Measurements from ENCODE around the gene FAM227B.

GRCh38 chr15:49624056-49624455, 3.4 kb upstream of the FAM227B start:
- TF ChIP-seq CTCF (conservative IDR thresholded peaks at IDR 0.05 in 1 of 2, IDR thresholded peaks at IDR 0.05 in 1 of 2; ENCODE audit: extremely low read depth in 1 of 2, insufficient read depth in 1 of 2, low read depth in 1 of 2, low read length in 2 of 2) = no peak
- TF ChIP-seq EZH2 (IDR thresholded peaks at IDR 0.05; ENCODE audit: borderline replicate concordance, low read length) = no peak

Data from mammary epithelial cell (primary cell).